Type B pancreatic cell (in vitro differentiated cells): ENCODE measurements around the gene SLMAP. TPM values are rescaled to one million over a fixed set of nuclear protein-coding genes. Genes with fewer than 3 reads are reported as not detected.
A peak's percentile ranks its signal among the peaks of the same experiment; 100 is the strongest.

Experiments
- DNase-seq: peaks from one replicate; pipeline ENCODE4 v3.0.0; 2021; ENCODE audit warnings: mixed read lengths; ENCODE audit not compliant: unreplicated experiment; ENCODE audit errors: extremely low spot score
- H3K27ac Mint-ChIP-seq: 2 replicates; pipeline ENCODE4 v1.8.0; 2021; ENCODE audit warnings: mild to moderate bottlenecking, mixed read lengths
- H3K27me3 Mint-ChIP-seq: 2 replicates; pipeline ENCODE4 v1.8.0; 2021; ENCODE audit warnings: mixed read lengths
- H3K36me3 Mint-ChIP-seq: 2 replicates; pipeline ENCODE4 v1.8.0; 2021; ENCODE audit warnings: mixed read lengths
- H3K4me1 Mint-ChIP-seq: one replicate; pipeline ENCODE4 v1.8.0; 2021; ENCODE audit warnings: mixed read lengths; ENCODE audit not compliant: unreplicated experiment
- H3K4me3 Mint-ChIP-seq: 2 replicates; pipeline ENCODE4 v1.8.0; 2021; ENCODE audit warnings: mild to moderate bottlenecking, mixed read lengths
- H3K9me3 Mint-ChIP-seq: 2 replicates; pipeline ENCODE4 v1.8.0; 2021; ENCODE audit warnings: mixed read lengths
- CTCF ChIP-seq: fragments of 200-600 bp; sonication (generic); conservative IDR thresholded peaks from 2 replicates; pipeline ENCODE4 v1.5.0; 2021; ENCODE audit warnings: antibody characterized with exemption, mild to moderate bottlenecking
- total RNA-seq: library from RNA; stranded (reverse); gene quantifications from 2 replicates; pipeline ENCODE4 v1.2.1, GENCODE V29; 2021; ENCODE audit warnings: low replicate concordance

SLMAP gene
- total RNA-seq, 1 donor from 2014 or later = 55.1 TPM

GRCh38 chr3:57772251-57772650, 16.1 kb downstream of the SLMAP start:
- TF ChIP-seq CTCF = no peak
- no peak for DNase-seq
- H3K27me3 Mint-ChIP-seq = no peaks in the 10 kb centered on the region
- peaks cover 25% of the 10 kb centered on the region for H3K4me1 Mint-ChIP-seq
- H3K36me3 Mint-ChIP-seq = peaks cover 23% of the 10 kb centered on the region
- H3K9me3 Mint-ChIP-seq = no peaks in the 10 kb centered on the region
- no peak overlapping the region for H3K4me3 Mint-ChIP-seq
- H3K27ac Mint-ChIP-seq = no peak overlapping the region

GRCh38 chr3:57777774-57778173, 21.7 kb downstream of the SLMAP start:
- H3K9me3 Mint-ChIP-seq = no peaks in the 10 kb centered on the region
- no peaks in the 10 kb centered on the region for H3K27me3 Mint-ChIP-seq
- H3K4me1 Mint-ChIP-seq = peaks cover 9% of the 10 kb centered on the region
- peaks cover 8% of the 10 kb centered on the region for H3K36me3 Mint-ChIP-seq
- H3K27ac Mint-ChIP-seq = peak overlapping the region; percentile 8
- H3K4me3 Mint-ChIP-seq = no peak overlapping the region
- TF ChIP-seq CTCF = no peak
- DNase-seq = no peak

DNA sequence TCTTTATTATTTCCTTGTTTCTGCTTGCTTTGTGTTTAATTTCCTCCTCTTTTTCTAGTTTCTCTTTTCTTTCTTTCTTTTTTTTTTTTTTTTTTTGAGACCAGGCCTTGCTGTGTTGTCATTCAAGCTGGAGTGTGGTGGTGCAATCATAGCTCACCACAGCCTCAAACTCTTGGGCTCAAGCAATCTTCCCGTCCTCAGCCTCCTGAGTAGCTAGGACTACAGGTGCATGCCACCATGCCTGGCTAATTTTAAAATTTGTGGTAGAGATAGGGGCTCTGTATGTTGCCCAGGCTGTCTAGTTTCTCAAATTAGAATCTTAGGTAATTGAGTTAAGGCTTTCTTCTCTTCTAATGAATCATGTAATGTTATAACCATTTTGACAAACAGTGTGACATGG, 22.4 kb downstream of the SLMAP start:
- H3K27ac Mint-ChIP-seq = peak overlapping the region; percentile 8
- no peak for DNase-seq
- no peaks in the 10 kb centered on the region for H3K27me3 Mint-ChIP-seq
- TF ChIP-seq CTCF = no peak
- peaks cover 8% of the 10 kb centered on the region for H3K36me3 Mint-ChIP-seq
- H3K9me3 Mint-ChIP-seq = no peaks in the 10 kb centered on the region
- no peak overlapping the region for H3K4me3 Mint-ChIP-seq
- H3K4me1 Mint-ChIP-seq = peaks cover 9% of the 10 kb centered on the region

- Mint-ChIP-seq H3K36me3 (peaks cover 8% of the 10 kb centered on the region), H3K4me3 (no peak overlapping the region), H3K27me3 (no peaks in the 10 kb centered on the region), H3K4me1 (peaks cover 9% of the 10 kb centered on the region), H3K27ac (no peak overlapping the region), H3K9me3 (no peaks in the 10 kb centered on the region)
- no peak for DNase-seq
- no peak for TF ChIP-seq CTCF
These were observed 23.6 kb downstream of the SLMAP start for GRCh38 chr3:57779666-57780065.

GRCh38 chr3:57783186-57784088, 27.3 kb downstream of the SLMAP start:
- TF ChIP-seq CTCF = no peak
- H3K4me3 Mint-ChIP-seq = no peak overlapping the region
- no peak for DNase-seq
- no peaks in the 10 kb centered on the region for H3K27me3 Mint-ChIP-seq
- peaks cover 4% of the 10 kb centered on the region for H3K36me3 Mint-ChIP-seq
- H3K9me3 Mint-ChIP-seq = no peaks in the 10 kb centered on the region
- H3K27ac Mint-ChIP-seq = no peak overlapping the region
- H3K4me1 Mint-ChIP-seq = peaks cover 4% of the 10 kb centered on the region
